ENCODE results near the gene TSBP1. TPM values are rescaled to one million over a fixed set of nuclear protein-coding genes. Genes with fewer than 3 reads are reported as not detected.
"Not testable (repeated sequence)": the region's sequence is repeated elsewhere in the genome, so short reads cannot be mapped to it uniquely, and the experiment has no call there.

Gene TSBP1
- total RNA-seq, 2 donors from 2014 or later = not detected

DNA sequence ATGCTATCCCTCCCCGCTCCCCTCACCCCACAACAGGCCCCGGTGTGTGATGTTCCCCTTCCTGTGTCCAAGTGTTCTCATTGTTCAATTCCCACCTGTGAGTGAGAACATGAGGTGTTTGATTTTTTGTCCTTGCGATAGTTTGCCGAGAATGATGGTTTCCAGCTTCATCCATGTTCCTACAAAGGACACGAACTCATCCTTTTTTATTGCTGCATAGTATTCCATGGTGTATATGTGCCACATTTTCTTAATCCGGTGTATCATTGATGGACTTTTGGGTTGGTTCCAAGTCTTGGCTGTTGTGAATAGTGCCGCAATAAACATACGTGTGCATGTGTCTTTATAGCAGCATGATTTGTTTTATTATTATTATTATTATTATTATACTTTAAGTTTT, 13.2 kb downstream of the TSBP1 start:
- not testable (repeated sequence) for DNase-seq; H3K4me3 Mint-ChIP-seq; H3K27me3 Mint-ChIP-seq (ENCODE audit: low read depth); H3K36me3 Mint-ChIP-seq (ENCODE audit: insufficient read depth in 2 of 2); H3K27ac Mint-ChIP-seq; ATAC-seq (replicated peaks in 1 of 2); H3K9me3 Mint-ChIP-seq; H3K4me1 Mint-ChIP-seq (ENCODE audit: low read depth)

DNA sequence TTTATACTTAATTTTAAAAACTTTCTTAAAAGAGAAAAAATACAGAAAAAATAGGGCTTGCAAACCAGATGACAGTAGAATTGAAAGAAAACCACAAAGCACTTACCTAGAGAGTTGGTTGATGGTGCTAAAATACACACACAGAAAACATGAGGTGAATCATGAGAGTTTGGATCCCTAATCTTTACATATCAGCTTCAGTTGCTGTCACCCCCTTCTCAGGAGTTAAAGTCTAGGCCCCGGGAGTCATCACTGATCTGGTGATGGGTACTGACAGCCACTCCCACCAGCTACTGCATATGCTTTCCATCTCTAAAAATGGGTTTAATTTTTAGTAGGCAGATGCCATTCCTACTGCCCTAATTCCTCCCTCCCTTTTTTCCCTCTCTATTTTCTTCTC, 16.7 kb downstream of the TSBP1 start:
- Mint-ChIP-seq H3K27me3 (ENCODE audit: low read depth) (peaks cover 8% of the 10 kb centered on the region), H3K4me1 (ENCODE audit: low read depth) (peaks cover 7% of the 10 kb centered on the region), H3K4me3 (peak overlapping the region in 1 of 2 donors; percentile 8), H3K9me3 (no peaks in the 10 kb centered on the region), H3K36me3 (ENCODE audit: insufficient read depth in 2 of 2) (no peaks in the 10 kb centered on the region), H3K27ac (peak overlapping the region; percentile 2)
- ATAC-seq (replicated peaks in 1 of 2) = peak in 1 of 2 donors; percentile 76
- no peak for DNase-seq

DNA sequence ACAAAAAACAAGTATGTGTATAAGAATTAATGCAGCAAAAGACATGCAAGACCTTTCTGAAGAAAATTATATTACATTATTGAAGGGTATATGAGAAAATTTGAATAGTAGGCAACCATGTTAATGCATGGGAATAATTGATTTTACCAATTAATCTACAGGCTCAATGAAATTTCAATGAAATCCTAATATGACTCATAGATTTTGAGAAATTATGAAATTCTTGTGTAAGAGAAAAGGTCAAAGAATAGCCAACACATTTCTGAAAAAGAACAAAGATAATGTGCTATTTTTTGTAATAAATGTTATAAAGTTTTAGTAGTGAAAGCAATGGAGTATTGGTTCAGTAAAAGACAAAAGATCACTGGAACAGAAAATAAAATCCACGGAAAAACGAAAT, 18.4 kb downstream of the TSBP1 start:
- Mint-ChIP-seq H3K27ac (no peak overlapping the region), H3K4me1 (ENCODE audit: low read depth) (peaks cover 7% of the 10 kb centered on the region), H3K9me3 (no peaks in the 10 kb centered on the region), H3K27me3 (ENCODE audit: low read depth) (peaks cover 23% of the 10 kb centered on the region), H3K36me3 (ENCODE audit: insufficient read depth in 2 of 2) (no peaks in the 10 kb centered on the region), H3K4me3 (no peak overlapping the region)
- ATAC-seq (replicated peaks in 1 of 2) (no peak), DNase-seq (no peak)

DNA sequence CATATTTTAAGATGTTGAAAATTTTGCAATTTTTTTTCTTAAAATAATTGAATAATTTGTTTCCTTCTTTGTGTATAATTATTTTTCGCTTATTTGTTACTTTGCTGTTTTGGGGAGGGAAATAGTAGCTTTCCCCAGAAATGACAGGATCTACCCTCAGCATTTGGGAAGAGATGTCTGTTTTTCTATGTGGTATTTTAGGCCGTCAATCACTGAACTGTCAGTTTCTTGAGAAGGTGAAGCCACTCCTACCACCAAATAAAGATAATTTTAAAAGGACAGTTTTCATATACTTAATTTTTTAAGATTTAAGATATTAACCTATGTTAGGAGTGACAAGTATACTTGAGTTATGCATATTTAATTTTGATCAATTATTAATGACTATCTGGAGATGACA, 31.5 kb downstream of the TSBP1 start:
- no peaks in the 10 kb centered on the region for H3K27me3 Mint-ChIP-seq (ENCODE audit: low read depth)

DNA sequence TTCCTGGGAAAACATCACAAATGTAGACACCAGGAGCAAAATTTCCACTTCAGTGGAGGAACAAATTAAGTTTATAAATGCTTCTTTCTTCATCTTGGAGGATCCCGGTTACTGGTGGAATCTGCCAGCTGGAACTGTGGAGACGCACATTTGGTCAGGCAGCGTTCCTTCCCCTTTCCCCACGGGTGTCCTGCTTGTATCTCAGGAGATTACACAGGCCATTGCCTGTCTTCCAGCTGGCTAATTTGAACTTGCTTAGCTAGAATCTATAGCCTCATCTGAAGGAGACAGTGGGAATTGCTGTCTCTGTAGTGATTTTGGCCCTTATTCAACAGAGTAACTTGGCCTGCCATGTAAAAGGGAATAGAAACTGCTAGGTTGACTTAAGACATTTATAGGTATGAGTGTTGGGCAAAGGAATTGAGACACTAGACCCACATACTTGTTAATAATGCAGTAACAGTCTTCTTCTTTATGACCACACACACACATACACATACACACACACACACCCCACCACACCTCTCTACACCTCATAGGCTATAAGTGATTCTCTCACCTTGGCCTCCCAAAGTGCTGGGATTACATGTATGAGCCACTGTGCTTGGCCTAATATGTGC, 34.4 kb downstream of the TSBP1 start:
- H3K4me1 Mint-ChIP-seq (ENCODE audit: low read depth) = no peaks in the 10 kb centered on the region
- H3K27me3 Mint-ChIP-seq (ENCODE audit: low read depth) = no peaks in the 10 kb centered on the region
- ATAC-seq (replicated peaks in 1 of 2) (no peak), DNase-seq (no peak)
- H3K27ac Mint-ChIP-seq = no peak overlapping the region
- H3K9me3 Mint-ChIP-seq = no peaks in the 10 kb centered on the region
- no peaks in the 10 kb centered on the region for H3K36me3 Mint-ChIP-seq (ENCODE audit: insufficient read depth in 2 of 2)
- no peak overlapping the region for H3K4me3 Mint-ChIP-seq

More for the DNA sequence above, 31.5 kb downstream of the TSBP1 start:
- DNase-seq (no peak), ATAC-seq (replicated peaks in 1 of 2) (no peak)
- no peaks in the 10 kb centered on the region for H3K9me3 Mint-ChIP-seq
- H3K4me3 Mint-ChIP-seq = no peak overlapping the region
- no peak overlapping the region for H3K27ac Mint-ChIP-seq
- peaks cover 5% of the 10 kb centered on the region for H3K4me1 Mint-ChIP-seq (ENCODE audit: low read depth)
- H3K36me3 Mint-ChIP-seq (ENCODE audit: insufficient read depth in 2 of 2) = no peaks in the 10 kb centered on the region

DNA sequence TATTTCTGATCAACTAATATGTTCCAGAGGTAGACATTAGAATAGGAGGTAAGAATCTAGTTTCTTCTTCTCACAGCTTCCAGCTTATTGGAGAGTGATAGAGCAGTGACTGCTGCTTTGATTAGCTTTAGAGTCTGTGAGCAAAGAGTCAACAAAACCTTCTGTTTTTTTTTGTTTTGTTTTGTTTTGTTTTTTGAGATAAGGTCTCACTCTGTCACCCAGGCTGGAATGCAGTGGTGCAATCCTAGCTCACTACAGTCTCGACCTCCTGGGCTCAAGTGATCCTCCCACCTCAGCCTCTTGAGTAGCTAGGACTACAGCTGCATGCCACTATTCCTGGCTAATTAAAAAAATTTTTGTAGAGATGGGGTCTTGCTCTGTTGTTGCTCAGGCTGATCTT, 39.3 kb downstream of the TSBP1 start:
- H3K27ac Mint-ChIP-seq = no peak overlapping the region
- no peaks in the 10 kb centered on the region for H3K9me3 Mint-ChIP-seq
- no peak for ATAC-seq (replicated peaks in 1 of 2)
- H3K36me3 Mint-ChIP-seq (ENCODE audit: insufficient read depth in 2 of 2) = no peaks in the 10 kb centered on the region
- no peak for DNase-seq
- H3K4me3 Mint-ChIP-seq = no peak overlapping the region
- no peaks in the 10 kb centered on the region for H3K27me3 Mint-ChIP-seq (ENCODE audit: low read depth)
- H3K4me1 Mint-ChIP-seq (ENCODE audit: low read depth) = no peaks in the 10 kb centered on the region

DNA sequence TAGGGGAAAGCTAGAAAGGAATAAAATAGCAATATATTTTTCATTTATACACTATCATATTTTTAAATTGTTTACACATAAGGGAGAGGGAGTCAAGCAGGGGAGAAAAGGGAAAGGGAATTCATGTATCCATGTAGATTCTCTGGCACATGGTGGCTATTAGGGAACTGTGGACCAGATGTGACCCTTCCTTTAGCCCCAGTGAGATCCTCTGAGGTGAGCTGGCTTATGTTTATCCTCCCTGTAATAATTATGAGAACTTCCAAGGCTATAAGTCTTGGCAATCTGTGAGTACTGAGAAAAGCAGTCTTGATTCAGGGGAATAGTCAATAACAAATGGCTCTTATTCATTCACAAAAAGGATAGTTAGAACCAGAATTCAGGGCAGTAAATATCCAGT, 42.6 kb downstream of the TSBP1 start:
- Mint-ChIP-seq H3K4me1 (ENCODE audit: low read depth) (peaks cover 8% of the 10 kb centered on the region), H3K4me3 (no peak overlapping the region), H3K27ac (no peak overlapping the region), H3K27me3 (ENCODE audit: low read depth) (peaks cover 15% of the 10 kb centered on the region), H3K36me3 (ENCODE audit: insufficient read depth in 2 of 2) (no peaks in the 10 kb centered on the region), H3K9me3 (no peaks in the 10 kb centered on the region)
- ATAC-seq (replicated peaks in 1 of 2) = no peak
- DNase-seq = no peak

DNA sequence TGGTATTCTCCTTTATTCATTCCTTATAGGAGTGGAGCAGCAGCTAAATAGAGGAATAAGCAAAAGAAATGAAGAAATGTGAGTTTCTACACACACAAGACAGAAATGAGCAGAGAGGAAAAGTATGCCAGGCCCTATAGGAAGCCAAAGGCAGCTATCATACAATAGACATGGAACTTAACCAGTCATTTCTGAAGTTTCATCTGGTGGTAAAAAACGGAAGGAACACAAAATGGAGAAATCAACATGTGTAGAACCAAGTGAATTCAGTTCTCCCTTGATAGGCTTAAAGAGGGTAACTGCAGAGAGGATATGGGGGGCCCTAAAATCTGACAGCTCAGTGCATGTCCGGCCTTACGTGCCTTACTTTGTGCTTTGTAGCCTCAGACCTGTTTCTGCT, 44.6 kb downstream of the TSBP1 start:
- no peak overlapping the region for H3K27ac Mint-ChIP-seq
- peaks cover 22% of the 10 kb centered on the region for H3K27me3 Mint-ChIP-seq (ENCODE audit: low read depth)
- ATAC-seq (replicated peaks in 1 of 2) (peak; percentile 25 to 52), DNase-seq (no peak)
- H3K4me1 Mint-ChIP-seq (ENCODE audit: low read depth) = peaks cover 8% of the 10 kb centered on the region
- no peak overlapping the region for H3K4me3 Mint-ChIP-seq
- H3K9me3 Mint-ChIP-seq = no peaks in the 10 kb centered on the region
- no peaks in the 10 kb centered on the region for H3K36me3 Mint-ChIP-seq (ENCODE audit: insufficient read depth in 2 of 2)

DNA sequence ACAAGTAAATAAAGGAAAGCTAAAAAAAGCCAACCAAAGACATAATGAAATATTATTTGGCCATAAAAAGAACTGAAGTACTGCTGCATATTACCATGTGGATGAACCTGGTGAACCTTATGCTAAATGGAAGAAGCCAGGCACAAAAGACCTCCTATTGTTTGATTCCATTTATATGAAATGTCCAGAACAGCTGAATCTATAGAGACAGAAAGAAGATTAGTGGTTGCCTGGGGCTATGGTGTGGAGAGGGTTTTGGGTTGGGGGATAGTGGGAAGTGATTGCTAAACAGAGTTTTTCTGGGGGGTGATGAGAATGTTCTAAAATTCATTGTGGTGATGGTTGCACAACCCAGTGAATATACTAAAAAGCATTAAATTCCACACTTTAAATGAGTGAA, 53.2 kb downstream of the TSBP1 start:
- Mint-ChIP-seq H3K36me3 (ENCODE audit: insufficient read depth in 2 of 2) (no peaks in the 10 kb centered on the region), H3K4me3 (no peak overlapping the region), H3K9me3 (no peaks in the 10 kb centered on the region), H3K27ac (no peak overlapping the region), H3K4me1 (ENCODE audit: low read depth) (no peaks in the 10 kb centered on the region), H3K27me3 (ENCODE audit: low read depth) (peaks cover 21% of the 10 kb centered on the region)
- ATAC-seq (replicated peaks in 1 of 2) = no peak
- no peak for DNase-seq

DNA sequence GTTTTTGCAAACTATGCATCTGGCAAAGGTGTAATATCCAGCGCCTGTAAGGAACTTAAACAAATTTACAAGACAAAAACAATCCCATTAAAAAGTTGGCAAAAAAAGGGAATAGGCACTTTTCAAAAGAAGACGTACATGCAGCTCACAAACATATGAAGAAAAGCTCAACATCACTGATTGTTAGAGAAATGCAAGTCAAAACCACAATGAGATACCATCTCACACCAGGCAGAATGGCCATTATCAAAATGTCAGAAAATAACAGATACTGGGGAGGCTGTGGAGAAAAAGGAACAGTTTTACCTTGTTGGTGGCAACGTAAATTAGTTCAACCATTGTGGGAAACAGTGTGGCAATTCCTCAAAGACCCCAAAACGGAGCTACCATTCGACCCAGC, 54.2 kb downstream of the TSBP1 start:
- H3K4me1 Mint-ChIP-seq (ENCODE audit: low read depth) = no peaks in the 10 kb centered on the region
- no peak for DNase-seq
- H3K4me3 Mint-ChIP-seq = no peak overlapping the region
- no peaks in the 10 kb centered on the region for H3K36me3 Mint-ChIP-seq (ENCODE audit: insufficient read depth in 2 of 2)
- H3K9me3 Mint-ChIP-seq = no peaks in the 10 kb centered on the region
- peaks cover 16% of the 10 kb centered on the region for H3K27me3 Mint-ChIP-seq (ENCODE audit: low read depth)
- ATAC-seq (replicated peaks in 1 of 2) = no peak
- H3K27ac Mint-ChIP-seq = no peak overlapping the region

DNA sequence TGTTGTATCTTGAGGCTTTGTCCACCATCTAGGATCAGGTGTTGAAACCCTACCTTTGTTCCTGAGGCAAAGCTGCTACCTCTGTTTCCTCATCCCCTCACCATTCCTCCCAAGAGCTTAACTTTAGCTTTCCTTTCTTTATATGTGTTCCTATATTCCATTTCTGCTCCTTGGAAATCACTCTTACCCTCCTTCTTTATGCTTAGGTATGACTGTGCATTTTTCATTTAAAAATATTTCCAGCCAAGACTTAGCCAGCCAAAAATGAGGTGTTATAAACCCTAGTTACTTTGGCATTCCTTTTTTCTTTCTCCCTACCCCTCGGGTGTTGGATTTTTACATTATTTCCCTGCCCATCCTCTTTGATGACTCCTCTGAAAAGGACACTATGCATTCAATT, 57.7 kb downstream of the TSBP1 start:
- Mint-ChIP-seq H3K4me3 (no peak overlapping the region), H3K27ac (no peak overlapping the region), H3K4me1 (ENCODE audit: low read depth) (no peaks in the 10 kb centered on the region), H3K27me3 (ENCODE audit: low read depth) (peaks cover 35% of the 10 kb centered on the region), H3K9me3 (no peaks in the 10 kb centered on the region), H3K36me3 (ENCODE audit: insufficient read depth in 2 of 2) (no peaks in the 10 kb centered on the region)
- no peak for ATAC-seq (replicated peaks in 1 of 2)
- no peak for DNase-seq

DNA sequence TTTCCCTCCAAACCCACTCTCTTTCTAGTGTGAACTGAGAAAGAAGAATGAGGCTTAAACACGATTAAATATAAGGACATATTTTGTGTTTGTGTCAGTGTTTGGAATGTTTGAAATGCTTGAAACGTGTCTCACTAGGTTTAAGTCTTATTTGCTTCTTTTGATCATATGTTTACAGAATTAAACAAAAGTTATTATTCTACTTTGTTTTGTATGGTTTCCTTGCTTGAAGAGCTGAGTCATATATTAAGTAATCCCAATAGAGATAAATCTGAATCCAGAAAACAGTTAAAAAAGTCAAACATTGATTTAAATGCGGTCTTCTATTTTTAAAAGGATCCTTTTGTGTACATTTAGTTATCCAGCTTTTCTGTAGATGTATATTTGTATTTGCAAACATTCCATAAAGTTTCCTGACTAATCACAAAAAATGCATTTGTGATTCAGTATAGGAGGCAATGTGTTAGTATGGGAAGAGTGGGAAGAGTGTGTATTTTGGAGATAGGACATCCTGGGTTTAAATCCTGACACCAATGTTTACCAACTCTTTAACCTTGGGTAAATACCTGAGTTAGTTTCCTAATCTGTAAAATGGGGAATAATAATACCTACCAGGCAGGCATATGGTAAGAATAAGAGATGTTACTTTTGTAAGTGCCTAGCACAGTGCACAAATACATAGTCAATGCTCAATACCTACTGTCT, 72.9 kb downstream of the TSBP1 start:
- Mint-ChIP-seq H3K4me1 (ENCODE audit: low read depth) (no peaks in the 10 kb centered on the region), H3K4me3 (no peak overlapping the region), H3K27me3 (ENCODE audit: low read depth) (peaks cover 16% of the 10 kb centered on the region), H3K27ac (no peak overlapping the region), H3K36me3 (ENCODE audit: insufficient read depth in 2 of 2) (no peaks in the 10 kb centered on the region), H3K9me3 (no peaks in the 10 kb centered on the region)
- no peak for DNase-seq
- ATAC-seq (replicated peaks in 1 of 2) = no peak

DNA sequence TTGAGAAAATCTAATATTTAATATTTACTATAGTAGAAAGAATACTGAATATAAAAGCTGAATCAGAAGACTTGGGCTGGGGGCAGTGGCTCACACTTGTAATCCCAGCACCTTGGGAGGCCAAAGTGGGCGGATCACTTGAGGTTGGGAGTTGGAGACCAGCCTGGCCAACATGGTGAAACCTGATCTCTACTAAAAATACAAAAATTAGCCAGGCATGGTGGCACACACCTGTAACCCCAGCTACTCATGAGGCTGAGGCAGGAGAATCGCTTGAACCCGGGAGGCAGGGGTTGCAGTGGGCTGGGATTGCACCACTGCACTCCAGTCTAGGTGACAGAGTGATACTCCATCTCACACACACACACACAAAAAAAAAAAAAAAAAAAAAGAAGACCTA, 76.7 kb downstream of the TSBP1 start:
- not testable (repeated sequence) for H3K27ac Mint-ChIP-seq; H3K4me3 Mint-ChIP-seq; H3K9me3 Mint-ChIP-seq; H3K36me3 Mint-ChIP-seq (ENCODE audit: insufficient read depth in 2 of 2); ATAC-seq (replicated peaks in 1 of 2); H3K4me1 Mint-ChIP-seq (ENCODE audit: low read depth); DNase-seq
- peaks cover 36% of the 10 kb centered on the region for H3K27me3 Mint-ChIP-seq (ENCODE audit: low read depth)

DNA sequence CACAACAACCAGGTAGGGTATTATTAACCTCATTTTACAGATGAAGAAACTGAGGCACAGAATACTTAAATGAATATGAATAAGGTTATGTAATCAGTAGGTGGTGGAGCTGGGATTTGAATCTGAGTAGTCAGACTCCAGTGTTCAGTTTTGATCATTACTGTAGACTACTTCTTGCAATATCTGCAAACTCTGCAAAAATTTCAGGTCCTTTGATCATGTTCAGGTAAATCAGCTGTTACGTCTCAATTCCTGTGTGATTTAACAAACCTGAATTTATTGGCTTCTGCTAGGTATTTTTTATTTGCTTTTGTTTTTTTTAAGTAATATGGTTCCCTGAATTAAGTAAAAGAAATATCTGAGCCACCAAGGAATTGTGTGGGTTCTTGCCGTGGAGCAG, 77.1 kb downstream of the TSBP1 start:
- ATAC-seq (replicated peaks in 1 of 2) = no peak
- H3K36me3 Mint-ChIP-seq (ENCODE audit: insufficient read depth in 2 of 2) = no peaks in the 10 kb centered on the region
- H3K4me1 Mint-ChIP-seq (ENCODE audit: low read depth) = no peaks in the 10 kb centered on the region
- no peak overlapping the region for H3K4me3 Mint-ChIP-seq
- no peaks in the 10 kb centered on the region for H3K9me3 Mint-ChIP-seq
- no peak for DNase-seq
- H3K27me3 Mint-ChIP-seq (ENCODE audit: low read depth) = peaks cover 36% of the 10 kb centered on the region
- no peak overlapping the region for H3K27ac Mint-ChIP-seq

All from activated T-cell treated with anti-CD3 and anti-CD28 coated beads, Interleukin-2, amount 50 U/mL, for 72 hours (primary cell).